Cardiac fibroblast (primary cell): ENCODE data around the gene PRSS56.

Source experiments
- DNase-seq, 2 donors: peaks; one replicate each; pipeline versions ENCODE4 v3.0.0 to v3.0.0-alpha.2; 2010; ENCODE audit warnings: low read depth in 2 of 2
- H3K4me3 ChIP-seq, 2 donors: replicated peaks in 1 of 2; 1 replicate in 1 of 2; 2 replicates in 1 of 2; pipeline ENCODE4 v1.5.1; 2011; ENCODE audit warnings: low read depth in 2 of 2, low read length in 2 of 2, mild to moderate bottlenecking in 2 of 2, moderate library complexity in 1 of 2
- CTCF ChIP-seq: IDR thresholded peaks from one replicate; pipeline ENCODE4 v1.5.1; 2011; ENCODE audit warnings: low read depth, mild to moderate bottlenecking, low read length, inconsistent platforms

Gene PRSS56

GRCh38 chr2:232479341-232480200, 40.6 kb upstream of the PRSS56 start:
- H3K4me3 ChIP-seq = no peak overlapping the region
- DNase-seq = no peak
- no peak for TF ChIP-seq CTCF

GRCh38 chr2:232480201-232481190, 39.7 kb upstream of the PRSS56 start:
- DNase-seq = no peak
- no peak overlapping the region for H3K4me3 ChIP-seq
- TF ChIP-seq CTCF = no peak

GRCh38 chr2:232481322-232482140, 38.7 kb upstream of the PRSS56 start:
- no peak for DNase-seq
- H3K4me3 ChIP-seq = no peak overlapping the region
- no peak for TF ChIP-seq CTCF

- no peak for DNase-seq
- TF ChIP-seq CTCF = no peak
- H3K4me3 ChIP-seq = no peak overlapping the region
Measured at GRCh38 chr2:232482301-232483238, 37.6 kb upstream of the PRSS56 start.

- no peak for DNase-seq
- H3K4me3 ChIP-seq = no peak overlapping the region
- no peak for TF ChIP-seq CTCF
Measured at GRCh38 chr2:232483311-232483922, 36.8 kb upstream of the PRSS56 start.
